NCI-H2081 (cell line): Measurements from ENCODE around the gene PRODH.
"Not testable (repeated sequence)": the region's sequence is repeated elsewhere in the genome, so short reads cannot be mapped to it uniquely, and the experiment has no call there.

ENCODE experiments used
- DNase-seq, 2 experiments: peaks; one replicate each; lab custom pipeline; 2025; lab: John Stamatoyannopoulos, UW

Gene PRODH

DNA sequence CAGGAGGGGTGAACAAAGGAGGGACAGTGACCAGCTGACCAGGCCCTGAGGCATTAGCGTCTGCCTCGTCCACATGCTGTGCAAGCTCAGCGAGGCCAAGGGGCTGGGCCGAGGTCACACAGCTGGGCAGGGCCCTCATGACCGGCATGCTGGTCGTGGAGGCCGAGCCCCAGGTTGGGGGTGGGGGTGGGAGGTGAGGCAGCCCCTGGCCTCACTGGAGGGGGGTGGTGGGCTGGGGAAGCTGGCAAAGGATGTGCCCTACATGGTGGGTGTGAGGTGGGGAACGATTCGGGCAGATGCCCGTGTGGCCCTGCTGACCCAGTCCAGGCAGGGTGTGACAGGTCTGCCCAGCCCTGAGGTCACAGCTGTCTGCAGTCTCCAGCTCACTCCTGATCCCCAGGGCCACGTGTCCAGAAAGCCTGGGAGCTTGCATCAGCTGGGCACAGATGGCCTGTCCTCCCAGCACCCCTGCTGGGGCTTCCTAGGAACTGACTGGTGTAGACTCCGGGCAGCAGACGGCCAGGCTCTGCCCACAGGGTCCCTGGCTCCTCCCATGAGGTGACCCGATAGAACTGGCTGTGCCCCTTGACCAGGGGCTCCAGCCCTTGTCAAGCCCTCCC lies 31.4 kb upstream of the PRODH start:
- DNase-seq, result not testable (repeated sequence)

DNA sequence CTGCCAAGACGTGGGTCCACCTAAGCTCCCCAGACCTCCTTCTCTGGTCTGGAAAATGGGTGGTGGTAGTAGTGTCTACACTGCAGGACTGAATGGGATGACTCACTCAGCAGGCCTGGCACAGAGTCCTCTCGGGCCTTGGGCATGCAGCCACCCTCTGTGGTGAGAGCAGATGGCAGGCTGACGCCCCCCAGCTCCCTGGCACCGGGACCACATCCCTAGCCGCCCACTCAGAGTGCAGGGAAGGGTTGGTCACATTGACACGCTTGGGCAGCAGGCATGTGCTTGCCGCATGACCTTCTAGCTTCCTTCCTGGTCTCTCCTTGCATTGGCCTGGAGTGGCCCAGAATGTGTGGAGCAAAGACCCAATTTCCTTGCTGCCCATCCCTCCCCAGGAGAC lies 30.7 kb upstream of the PRODH start:
- DNase-seq, result no peak

DNA sequence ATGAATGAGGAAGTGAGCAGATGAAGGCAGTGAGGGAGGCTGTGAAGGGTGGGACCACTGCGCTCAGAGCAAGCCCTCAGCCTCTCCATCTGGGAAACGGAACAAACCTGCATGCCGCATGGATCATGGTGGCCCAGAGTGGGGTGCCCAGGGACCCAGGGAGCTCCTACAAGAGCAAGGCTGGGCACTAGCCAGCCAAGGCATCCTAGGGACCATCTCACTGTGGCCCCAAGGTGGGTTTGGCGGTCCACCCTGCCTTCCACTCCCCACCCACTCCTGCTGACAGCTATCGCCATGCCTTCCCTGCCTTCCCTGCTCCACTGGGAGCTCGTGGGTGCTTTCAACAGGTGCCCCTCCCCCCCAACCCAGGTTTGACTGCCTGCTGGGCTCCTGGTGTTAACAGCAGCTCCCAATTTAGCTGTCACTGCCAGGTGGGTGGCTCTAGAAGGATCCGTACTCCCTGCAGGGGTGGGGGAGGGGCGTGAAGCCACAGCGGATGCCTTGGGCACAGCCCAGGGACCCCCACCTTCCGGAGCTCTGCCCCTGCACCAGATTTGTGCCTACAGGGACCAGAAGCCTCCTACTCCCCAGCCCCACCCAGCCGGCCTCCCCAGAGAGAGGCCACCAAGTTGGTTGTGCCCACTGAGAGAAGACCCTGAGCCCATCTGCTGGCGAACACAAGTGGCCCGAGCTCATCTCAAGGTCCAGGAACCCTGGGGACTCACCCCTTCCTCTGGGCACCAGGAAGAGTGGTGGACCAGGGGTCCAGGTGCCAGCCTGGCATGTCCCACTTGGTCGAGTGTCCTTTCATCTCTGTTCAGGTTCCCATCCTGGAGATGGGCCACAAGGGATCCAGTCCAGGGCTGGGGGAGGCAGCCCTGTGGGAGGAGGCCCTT lies 29.7 kb upstream of the PRODH start:
- no peak for DNase-seq

DNA sequence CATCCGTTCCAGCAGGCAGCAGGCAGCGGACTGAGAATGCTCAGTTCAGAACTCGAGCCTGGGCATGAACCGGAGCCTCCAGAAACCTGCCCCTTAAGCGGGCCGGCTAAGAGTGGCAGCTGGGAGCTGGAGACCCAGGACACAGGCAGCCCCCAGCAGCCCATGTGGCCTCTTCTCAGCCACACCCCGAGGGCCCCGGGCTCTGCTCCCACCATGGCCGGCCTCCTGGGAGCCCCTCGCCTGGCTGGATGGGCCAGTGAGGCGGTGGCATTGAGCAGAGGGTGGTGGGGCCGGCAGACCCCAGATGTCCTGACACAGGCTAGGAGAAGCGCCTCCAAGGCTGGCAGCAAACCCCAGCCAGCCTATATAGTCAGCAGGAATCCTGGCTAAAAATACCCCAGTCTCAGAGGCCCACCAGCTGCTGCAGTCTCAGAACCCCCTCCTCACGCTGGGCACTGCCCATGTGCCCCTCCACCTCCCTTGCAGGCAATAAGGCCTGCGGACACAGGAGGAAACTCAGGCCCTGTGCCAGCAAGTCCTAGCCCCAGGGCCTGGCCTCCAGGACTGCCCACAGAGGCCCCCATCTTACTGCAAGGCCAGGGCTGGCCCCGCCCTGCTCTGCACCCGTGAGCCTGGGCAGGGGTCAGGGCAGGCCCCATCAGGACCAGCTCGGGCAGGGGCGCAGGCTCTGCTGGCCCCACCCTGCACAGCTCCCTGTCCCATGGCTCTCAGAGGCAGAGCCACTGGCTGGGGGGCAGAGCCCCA lies 28.6 kb upstream of the PRODH start:
- DNase-seq, result not testable (repeated sequence)

DNA sequence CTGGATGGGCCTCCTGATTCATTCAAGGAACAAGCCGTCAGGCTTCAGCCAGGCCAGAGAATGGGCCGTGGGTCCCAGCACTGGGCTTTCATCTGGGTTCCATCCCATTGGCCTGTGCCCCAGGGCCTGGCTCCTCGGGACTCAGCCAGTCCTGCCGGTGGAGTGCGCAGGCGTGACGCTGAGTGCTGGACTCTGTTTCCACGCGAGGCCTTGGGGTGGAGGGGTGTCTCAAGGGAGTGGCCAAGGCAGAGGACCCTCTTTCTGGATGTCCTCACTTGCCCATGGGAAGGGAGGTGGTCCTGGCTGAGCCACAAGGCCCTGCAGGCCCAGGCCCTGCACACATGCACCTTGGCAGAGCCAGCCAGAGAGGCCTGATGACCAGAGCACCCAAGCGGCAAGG lies 28.0 kb upstream of the PRODH start:
- not testable (repeated sequence) for DNase-seq

DNA sequence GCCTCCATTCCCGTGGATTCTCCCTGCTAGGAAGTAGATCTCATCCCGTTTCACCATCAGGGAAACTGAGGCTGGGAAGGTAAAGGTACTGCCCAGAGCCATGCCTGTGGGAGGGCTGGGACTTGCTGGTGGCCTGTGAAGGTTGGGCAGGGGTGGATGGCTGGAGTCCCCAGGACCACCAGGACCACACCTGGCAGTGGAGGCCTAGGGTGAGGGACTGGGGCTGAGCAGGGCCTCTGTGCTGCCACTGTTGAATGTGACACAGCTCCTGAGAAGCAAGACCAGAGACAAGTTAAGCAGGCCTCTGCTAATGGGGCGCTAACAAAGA lies 26.2 kb upstream of the PRODH start:
- DNase-seq, result no peak

DNA sequence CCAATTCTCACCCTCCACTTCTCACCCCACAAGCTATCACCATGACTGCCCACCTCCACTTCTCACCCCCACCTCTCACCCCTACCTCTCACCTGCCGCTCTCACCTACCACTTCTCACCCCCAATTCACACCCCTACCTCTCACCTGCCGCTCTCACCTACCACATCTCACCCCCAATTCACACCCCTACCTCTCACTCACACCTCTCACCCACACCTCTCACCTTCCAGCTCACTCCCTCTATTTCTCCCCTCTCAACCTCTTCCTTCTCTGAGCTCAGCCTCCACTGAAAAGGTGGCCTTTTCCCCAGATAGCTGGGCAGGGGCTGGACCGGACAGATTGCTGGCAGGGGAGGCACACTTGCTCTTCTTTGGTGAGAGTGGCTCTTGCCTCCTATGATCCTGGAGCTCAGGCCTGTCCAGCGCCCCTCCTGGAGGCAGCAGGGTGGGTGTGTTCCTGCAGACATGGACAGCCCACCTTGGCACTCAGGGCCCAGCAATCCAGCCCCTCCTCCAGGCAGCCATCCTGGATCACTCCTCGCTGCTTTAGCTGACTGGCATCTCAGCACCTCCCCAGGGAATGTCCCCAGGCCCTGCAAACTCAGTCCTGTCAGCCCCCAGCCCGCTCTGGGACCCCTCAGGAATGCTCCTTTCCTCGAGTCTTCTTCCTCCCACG lies 25.7 kb upstream of the PRODH start:
- not testable (repeated sequence) for DNase-seq

DNA sequence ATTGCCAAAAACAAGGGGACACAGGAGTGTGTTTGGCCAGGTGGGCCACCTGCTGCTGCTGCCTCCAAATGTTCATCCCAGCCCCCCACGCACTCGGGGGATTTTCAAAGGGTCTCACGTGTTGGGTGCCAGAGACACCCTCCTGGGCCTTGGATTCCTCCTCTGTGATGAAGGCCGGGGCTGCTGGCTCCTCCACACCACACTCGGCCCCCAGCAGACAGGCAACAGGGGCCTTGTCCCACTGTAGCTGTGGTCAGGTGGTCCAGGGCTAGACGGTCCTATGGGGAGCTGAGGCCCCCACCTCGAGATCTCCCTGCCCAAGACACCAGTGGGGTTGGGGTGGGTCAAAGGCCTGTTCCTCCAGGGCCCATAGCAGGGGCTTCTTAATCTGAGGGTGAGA lies 25.1 kb upstream of the PRODH start:
- not testable (repeated sequence) for DNase-seq

DNA sequence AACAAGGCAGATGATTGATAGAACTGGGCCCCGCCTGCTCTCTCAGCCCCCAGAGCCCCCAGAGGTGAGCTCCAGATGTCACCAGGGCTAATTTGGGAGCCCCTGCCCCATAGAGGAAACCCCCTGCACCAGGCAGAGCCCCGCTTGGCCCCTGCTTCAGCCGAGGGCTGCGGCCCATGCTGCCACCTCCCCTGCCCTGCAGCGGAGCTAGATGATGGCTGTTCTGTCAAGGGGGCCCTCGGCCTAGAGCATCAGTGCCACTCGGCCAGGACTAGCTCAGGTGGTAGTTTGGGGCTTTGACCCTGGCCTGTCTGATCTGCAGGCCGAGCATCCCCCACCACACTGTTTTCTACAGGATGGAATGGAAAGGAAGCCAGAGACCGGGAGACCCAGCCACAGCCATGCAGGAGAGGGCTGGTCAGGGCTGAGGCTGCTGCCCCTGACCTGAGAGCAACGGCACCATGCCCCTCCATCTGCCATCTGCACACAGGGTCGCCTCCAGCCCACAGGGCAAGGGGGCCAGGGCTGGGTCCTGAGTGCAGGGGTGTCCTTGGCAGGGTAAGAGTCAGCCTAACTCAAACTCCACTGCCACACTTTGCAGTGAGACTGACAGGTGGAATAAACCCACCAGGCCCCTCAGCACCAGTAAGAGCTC lies 24.2 kb upstream of the PRODH start:
- DNase-seq, result not testable (repeated sequence)

DNA sequence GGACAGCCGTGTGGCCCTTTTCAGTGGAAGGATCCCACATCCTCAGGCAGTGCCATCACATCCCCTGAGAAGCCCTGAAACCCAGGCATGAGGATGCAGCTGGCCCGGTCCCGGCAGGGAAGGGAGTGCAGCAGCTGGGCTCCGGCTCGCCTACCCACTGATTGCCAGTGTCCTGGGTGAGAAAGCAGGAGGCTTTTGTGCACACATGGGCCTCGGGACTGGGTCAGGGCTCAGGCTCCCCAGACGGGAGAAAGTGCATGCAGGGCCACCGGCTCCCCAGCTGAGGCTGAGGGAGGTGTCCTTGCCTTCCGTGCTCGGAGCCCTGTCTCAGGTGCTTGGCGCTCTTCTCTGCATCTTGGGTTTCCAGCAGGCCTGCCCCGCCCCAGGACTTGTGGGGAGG lies 23.6 kb upstream of the PRODH start:
- not testable (repeated sequence) for DNase-seq

DNA sequence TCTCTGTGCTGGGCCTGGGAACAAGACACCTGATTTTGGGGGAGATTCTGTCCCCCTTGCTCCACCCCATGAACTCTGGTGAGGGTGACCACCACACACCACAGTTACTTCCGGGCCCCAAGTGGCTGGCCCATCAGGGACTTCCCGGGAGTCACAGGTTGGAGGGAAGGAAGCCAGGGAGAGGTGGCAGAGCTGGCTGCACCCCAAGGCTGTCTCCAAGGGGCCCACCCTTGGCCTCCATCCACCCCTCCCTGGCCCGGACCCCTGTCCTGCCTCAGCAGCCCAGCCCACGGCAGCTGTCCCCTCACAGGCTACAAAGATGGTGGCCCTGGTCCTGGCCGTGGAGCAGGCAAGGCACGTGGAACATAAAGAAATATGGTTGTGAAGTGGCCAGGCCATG lies 23.2 kb upstream of the PRODH start:
- DNase-seq, result not testable (repeated sequence)

DNA sequence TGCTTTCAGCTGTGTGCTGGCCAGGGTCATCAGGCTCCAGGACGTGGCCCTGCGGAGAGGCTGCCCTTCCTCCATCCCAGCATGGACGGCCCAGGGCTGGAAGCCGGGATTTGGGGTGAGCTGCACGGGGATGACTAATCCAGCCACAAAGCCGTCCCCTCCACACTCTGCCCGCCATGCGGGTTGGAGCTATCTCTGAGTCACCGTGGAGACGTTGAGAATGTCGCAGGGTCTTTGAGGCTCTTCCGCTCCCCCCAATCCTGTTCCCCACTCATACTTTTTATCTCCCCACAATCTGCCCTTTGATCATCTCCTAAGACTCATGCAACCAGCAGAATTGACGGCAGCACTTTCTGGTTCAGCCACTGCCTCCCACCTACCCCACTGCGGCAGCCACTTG lies 22.6 kb upstream of the PRODH start:
- DNase-seq, result not testable (repeated sequence)

DNA sequence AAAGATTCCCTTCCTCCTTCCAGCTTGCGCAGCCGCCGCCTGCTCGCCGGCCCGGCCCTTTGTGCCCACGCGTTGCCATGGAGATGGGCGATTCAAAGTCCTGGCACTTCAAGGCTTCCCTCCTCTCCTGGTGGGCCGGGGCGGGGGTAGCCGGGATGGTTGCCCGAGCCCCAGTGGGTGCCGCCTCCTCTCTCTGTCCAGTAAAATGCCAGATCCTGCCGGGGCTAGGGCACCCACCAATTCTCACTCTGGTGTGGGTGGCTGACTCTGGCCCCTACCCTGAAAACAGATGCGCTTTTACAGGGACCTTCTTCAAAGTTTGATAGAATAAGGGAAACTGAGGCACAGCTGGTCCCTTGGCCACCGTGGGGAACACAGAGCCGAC lies 22.2 kb upstream of the PRODH start:
- DNase-seq, result not testable (repeated sequence)

DNA sequence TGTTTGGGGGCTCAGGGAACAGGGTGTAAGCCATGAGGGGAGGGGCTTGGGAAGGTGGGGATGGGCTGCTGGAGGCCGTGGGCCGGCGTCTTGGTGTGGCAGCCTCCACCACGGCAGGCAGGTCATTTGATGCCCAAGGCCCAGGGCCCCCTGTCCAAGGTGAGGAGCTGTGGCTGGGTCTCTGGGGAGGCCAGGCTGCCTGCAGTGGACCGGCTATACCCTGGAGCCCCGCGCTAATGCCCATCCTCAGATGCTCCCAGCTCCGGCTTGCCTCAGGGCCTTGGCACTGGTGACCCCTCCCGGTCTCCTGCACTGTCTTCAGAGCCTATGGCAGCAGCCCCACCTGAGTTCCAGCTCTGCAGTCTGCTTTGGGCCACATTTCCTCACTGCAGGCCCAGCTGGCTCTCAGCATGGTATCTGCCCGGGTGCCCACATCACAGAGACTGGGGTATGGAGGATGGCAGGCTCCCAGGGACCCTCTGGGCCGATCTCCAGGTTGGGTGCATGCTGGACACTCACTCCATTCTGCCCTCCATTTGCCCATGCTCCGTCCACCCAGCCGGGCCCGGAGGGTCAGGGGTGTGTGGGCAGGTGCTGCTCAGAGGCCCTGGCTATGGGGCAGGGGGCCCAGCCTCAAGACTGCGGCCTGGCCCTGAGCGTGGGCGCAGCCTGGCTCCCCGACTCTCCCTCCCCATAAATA lies 21.7 kb upstream of the PRODH start:
- DNase-seq, result not testable (repeated sequence)

DNA sequence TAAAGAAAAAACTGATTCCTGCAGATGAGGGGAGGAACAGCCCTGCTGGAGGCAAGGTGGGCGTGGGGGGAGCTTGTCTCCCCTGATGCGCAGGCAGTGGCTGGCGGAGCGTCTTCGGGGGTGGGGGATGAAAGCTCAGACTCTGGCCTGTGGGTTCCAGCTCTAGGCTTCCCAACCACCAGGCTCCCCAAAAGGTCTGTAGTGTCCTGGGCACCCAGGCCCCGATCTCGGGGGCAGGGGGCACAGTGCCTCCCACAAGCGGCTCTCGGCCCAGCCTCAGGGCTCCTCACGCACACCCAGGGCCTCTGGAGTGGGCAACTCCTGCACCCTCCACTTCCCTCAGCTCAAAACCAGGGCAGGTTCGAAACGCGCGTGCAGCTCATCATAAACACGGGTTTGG lies 20.9 kb upstream of the PRODH start:
- not testable (repeated sequence) for DNase-seq

DNA sequence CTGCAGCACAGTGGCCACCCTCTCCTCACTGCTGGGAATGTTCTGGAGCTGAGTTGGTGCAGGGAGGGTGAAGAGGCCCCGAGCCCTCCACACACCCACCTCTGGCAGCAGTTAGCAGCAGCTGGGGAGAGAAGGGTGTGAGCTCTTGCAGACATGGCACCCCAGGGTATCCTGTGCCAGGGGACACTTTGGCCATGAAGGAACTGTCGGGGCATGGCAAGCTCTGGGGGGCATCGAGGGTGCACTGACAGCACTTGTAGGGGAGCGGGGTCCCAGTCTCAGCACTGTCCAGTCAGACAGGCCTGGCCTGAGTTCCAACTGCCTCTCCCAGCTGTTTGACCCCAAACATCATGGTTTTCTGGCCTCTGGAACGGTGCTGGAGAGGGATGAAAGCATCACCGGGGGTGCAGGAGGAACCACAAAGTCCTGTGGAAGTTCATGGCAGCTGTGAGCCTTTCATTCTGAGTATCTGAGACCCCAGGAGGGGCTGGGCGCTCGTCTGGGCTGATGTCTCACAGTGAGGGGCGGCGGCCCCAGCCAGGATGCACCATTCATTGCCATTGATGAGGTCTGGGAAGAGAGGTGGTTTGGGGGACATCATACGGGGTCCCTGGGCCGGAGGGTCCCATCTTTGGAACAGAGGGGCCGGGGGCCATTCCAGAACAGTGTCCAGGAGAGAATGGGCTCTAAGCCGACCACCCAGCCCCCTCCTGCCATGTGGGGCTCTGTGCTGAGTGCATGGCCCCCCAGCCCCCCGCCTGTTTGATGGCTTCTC lies 20.2 kb upstream of the PRODH start:
- DNase-seq, result not testable (repeated sequence)

DNA sequence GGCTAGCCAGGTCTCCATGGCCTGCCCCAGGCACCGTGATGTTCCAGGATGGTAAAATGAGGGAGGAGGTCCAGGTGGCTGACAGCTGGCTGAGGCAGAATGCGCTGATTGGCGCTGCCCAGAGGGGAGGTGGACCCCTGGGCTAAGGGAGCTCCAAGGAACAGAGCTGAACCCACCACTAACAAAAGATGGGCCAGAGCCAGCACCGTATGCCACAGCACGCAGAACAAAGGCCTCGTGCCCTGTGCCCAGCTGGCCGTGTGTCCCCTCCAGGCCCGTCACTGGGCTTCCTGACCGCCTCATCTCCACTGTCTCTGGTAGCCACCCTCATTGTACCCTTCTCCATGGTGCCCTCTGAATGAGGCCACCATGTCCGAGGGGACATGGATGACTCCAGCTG lies 19.6 kb upstream of the PRODH start:
- no peak for DNase-seq

DNA sequence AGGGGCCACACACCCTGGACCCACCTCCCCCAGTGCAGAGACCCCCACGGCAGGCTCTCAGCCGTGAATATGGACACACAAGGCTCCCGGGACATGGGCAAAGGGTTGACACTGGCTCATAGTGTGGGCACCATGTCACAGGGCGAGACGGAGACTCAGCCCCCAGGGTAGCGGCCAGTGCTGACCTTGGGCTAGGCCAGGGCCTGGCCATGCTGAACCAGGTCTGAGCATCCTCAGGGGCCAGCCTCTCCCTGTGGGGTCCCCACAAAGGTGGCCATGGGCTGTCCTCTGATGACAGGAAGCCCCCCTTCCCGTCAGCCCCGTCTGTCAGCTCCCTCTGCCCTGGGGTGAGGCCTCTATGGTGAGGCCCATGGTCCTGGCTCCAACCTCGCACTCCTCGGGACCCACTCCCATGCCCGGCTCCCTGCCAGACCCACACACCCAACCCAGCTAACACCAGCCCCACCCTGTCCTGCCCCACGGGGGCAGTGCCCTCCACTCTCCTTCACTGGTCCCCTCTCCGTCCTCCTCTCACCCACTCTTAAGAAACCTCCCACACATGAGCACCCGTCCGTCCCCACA lies 19.0 kb upstream of the PRODH start:
- no peak for DNase-seq

DNA sequence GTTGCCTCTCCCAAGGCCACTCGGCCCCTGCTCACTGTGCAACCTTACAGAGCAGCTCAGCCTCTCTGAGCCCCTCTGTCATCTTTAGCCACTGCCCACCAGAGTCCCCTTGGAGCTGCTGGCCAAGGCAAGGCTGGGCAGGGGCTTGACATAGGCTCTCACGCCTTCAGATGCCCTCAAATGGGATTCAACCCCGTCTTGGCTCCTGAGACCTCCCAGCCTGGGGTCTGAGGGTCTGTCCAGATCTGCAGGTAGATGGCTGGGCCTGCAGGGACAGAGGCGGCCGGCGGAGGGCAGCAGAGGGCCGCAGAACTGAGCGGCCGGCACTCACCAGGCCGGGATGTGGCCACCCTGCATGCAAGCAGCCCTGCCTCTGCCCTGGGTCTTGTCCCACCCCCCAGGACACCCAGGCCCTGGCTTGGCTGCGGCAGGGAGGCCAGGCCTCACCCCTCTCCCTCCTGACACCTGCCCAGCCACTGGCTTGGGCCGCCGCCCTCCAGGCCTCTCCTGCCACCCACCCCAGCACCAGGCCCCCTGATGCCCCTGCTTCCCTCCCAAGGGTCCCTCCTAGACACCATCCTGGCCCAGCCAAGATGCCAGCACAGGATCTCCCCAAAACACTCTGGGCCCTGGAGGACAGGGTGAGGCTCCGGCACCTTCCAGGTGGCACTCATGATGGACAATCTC lies 18.4 kb upstream of the PRODH start:
- peak; percentile 15 to 44 for DNase-seq
